ENCODE measurements around the gene ECEL1. TPM values are rescaled to one million over a fixed set of nuclear protein-coding genes. Genes with fewer than 3 reads are reported as not detected.

ECEL1 gene
- total RNA-seq, 1 experiment from 2014 or later = 23.3 TPM

DNA sequence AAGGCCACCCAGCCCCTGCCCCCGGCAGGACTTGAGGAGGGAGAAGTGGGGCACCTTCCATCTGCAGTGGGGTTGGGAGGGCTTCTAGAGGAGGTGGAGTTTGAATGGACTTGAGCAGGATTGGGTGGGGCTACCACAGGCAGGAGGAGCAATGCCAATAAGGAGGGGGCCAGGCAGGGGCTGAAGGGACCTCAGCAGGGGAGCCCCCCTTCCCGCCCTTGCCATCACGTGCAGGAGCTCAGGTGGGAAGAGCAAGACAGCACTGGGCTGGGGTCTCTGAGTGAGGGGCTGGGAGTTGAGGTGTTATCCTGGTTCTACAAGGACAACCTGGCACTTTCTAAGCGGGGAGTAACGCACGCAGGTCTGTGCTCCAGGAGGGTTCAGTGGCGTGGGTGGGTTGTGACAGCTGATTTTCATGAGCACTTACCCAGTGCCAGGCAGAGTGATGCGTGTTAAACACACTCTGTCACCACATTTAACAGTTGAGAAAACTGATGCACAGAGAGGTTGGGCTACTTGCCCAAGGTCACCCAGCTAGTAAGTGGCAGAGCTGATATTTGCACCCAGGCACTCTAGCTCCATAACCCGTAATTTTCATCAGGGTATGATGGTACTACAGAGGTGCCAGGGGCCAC is 43.1 kb upstream of the ECEL1 start:
- no peak overlapping the region; the same call in 1 of the 2 replicates for H3K27ac Mint-ChIP-seq
- H3K4me3 Mint-ChIP-seq = no peak overlapping the region
- peaks cover 11% of the 10 kb centered on the region for H3K4me1 Mint-ChIP-seq
- peaks cover 13% of the 10 kb centered on the region for H3K27me3 Mint-ChIP-seq (ENCODE audit: low read depth)
- TF ChIP-seq, protein P1, sequence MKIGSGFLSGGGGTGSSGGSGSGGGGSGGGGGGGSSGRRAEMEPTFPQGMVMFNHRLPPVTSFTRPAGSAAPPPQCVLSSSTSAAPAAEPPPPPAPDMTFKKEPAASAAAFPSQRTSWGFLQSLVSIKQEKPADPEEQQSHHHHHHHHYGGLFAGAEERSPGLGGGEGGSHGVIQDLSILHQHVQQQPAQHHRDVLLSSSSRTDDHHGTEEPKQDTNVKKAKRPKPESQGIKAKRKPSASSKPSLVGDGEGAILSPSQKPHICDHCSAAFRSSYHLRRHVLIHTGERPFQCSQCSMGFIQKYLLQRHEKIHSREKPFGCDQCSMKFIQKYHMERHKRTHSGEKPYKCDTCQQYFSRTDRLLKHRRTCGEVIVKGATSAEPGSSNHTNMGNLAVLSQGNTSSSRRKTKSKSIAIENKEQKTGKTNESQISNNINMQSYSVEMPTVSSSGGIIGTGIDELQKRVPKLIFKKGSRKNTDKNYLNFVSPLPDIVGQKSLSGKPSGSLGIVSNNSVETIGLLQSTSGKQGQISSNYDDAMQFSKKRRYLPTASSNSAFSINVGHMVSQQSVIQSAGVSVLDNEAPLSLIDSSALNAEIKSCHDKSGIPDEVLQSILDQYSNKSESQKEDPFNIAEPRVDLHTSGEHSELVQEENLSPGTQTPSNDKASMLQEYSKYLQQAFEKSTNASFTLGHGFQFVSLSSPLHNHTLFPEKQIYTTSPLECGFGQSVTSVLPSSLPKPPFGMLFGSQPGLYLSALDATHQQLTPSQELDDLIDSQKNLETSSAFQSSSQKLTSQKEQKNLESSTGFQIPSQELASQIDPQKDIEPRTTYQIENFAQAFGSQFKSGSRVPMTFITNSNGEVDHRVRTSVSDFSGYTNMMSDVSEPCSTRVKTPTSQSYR (CRISPR knock-in tag; IDR thresholded peaks at IDR 0.05) = no peak
- no peak for TF ChIP-seq NR2C2 (CRISPR knock-in tag; IDR thresholded peaks at IDR 0.05)
- TF ChIP-seq, protein P2, sequence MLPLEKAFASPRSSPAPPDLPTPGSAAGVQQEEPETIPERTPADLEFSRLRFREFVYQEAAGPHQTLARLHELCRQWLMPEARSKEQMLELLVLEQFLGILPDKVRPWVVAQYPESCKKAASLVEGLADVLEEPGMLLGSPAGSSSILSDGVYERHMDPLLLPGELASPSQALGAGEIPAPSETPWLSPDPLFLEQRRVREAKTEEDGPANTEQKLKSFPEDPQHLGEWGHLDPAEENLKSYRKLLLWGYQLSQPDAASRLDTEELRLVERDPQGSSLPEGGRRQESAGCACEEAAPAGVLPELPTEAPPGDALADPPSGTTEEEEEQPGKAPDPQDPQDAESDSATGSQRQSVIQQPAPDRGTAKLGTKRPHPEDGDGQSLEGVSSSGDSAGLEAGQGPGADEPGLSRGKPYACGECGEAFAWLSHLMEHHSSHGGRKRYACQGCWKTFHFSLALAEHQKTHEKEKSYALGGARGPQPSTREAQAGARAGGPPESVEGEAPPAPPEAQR (CRISPR knock-in tag; IDR thresholded peaks at IDR 0.05) = no peak
- no peak for TF ChIP-seq GRHL2 (CRISPR knock-in tag; IDR thresholded peaks at IDR 0.05; ENCODE audit: insufficient replicate concordance, severe bottlenecking)
- TF ChIP-seq OVOL2 (CRISPR knock-in tag; IDR thresholded peaks at IDR 0.05; ENCODE audit: borderline replicate concordance) = no peak
- TF ChIP-seq, protein P3, sequence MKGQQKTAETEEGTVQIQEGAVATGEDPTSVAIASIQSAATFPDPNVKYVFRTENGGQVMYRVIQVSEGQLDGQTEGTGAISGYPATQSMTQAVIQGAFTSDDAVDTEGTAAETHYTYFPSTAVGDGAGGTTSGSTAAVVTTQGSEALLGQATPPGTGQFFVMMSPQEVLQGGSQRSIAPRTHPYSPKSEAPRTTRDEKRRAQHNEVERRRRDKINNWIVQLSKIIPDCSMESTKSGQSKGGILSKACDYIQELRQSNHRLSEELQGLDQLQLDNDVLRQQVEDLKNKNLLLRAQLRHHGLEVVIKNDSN (CRISPR knock-in tag; IDR thresholded peaks at IDR 0.05) = no peak
- TF ChIP-seq JUN (CRISPR knock-in tag; IDR thresholded peaks at IDR 0.05) = no peak
- no peak for TF ChIP-seq FOXJ3 (CRISPR knock-in tag; IDR thresholded peaks at IDR 0.05; ENCODE audit: borderline replicate concordance)
- no peak for TF ChIP-seq ZBTB21 (CRISPR knock-in tag; IDR thresholded peaks at IDR 0.05; ENCODE audit: borderline replicate concordance)
- TF ChIP-seq, protein P4, sequence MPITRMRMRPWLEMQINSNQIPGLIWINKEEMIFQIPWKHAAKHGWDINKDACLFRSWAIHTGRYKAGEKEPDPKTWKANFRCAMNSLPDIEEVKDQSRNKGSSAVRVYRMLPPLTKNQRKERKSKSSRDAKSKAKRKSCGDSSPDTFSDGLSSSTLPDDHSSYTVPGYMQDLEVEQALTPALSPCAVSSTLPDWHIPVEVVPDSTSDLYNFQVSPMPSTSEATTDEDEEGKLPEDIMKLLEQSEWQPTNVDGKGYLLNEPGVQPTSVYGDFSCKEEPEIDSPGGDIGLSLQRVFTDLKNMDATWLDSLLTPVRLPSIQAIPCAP (CRISPR knock-in tag; IDR thresholded peaks at IDR 0.05) = no peak
- no peak for TF ChIP-seq ZNF138 (CRISPR knock-in tag; conservative IDR thresholded peaks at IDR 0.05)
- no peak for TF ChIP-seq ZNF219 (CRISPR knock-in tag; IDR thresholded peaks at IDR 0.05; ENCODE audit: borderline replicate concordance)
- TF ChIP-seq RELA (CRISPR knock-in tag; IDR thresholded peaks at IDR 0.05; ENCODE audit: borderline replicate concordance) = no peak
- TF ChIP-seq, protein P5, sequence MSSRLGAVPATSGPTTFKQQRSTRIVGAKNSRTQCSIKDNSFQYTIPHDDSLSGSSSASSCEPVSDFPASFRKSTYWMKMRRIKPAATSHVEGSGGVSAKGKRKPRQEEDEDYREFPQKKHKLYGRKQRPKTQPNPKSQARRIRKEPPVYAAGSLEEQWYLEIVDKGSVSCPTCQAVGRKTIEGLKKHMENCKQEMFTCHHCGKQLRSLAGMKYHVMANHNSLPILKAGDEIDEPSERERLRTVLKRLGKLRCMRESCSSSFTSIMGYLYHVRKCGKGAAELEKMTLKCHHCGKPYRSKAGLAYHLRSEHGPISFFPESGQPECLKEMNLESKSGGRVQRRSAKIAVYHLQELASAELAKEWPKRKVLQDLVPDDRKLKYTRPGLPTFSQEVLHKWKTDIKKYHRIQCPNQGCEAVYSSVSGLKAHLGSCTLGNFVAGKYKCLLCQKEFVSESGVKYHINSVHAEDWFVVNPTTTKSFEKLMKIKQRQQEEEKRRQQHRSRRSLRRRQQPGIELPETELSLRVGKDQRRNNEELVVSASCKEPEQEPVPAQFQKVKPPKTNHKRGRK (CRISPR knock-in tag; IDR thresholded peaks at IDR 0.05; ENCODE audit: borderline replicate concordance) = no peak
- TF ChIP-seq, protein P6, sequence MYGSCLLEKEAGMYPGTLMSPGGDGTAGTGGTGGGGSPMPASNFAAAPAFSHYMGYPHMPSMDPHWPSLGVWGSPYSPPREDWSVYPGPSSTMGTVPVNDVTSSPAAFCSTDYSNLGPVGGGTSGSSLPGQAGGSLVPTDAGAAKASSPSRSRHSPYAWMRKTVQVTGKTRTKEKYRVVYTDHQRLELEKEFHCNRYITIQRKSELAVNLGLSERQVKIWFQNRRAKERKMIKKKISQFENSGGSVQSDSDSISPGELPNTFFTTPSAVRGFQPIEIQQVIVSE (CRISPR knock-in tag; IDR thresholded peaks at IDR 0.05; ENCODE audit: borderline replicate concordance) = no peak
- TF ChIP-seq ZNF317 (CRISPR knock-in tag; IDR thresholded peaks at IDR 0.05; ENCODE audit: borderline replicate concordance, low read depth) = no peak
- no peak for TF ChIP-seq RORB (CRISPR knock-in tag; IDR thresholded peaks at IDR 0.05)
- TF ChIP-seq, protein P7, sequence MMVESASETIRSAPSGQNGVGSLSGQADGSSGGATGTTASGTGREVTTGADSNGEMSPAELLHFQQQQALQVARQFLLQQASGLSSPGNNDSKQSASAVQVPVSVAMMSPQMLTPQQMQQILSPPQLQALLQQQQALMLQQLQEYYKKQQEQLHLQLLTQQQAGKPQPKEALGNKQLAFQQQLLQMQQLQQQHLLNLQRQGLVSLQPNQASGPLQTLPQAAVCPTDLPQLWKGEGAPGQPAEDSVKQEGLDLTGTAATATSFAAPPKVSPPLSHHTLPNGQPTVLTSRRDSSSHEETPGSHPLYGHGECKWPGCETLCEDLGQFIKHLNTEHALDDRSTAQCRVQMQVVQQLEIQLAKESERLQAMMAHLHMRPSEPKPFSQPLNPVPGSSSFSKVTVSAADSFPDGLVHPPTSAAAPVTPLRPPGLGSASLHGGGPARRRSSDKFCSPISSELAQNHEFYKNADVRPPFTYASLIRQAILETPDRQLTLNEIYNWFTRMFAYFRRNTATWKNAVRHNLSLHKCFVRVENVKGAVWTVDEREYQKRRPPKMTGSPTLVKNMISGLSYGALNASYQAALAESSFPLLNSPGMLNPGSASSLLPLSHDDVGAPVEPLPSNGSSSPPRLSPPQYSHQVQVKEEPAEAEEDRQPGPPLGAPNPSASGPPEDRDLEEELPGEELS (CRISPR knock-in tag; IDR thresholded peaks at IDR 0.05) = no peak
- no peak for TF ChIP-seq CBFB (CRISPR knock-in tag; IDR thresholded peaks at IDR 0.05; ENCODE audit: low read depth)
- TF ChIP-seq EMX1 (CRISPR knock-in tag; IDR thresholded peaks at IDR 0.05) = no peak
- ChIA-PET POLR2A (no interaction called here), CTCF (interaction anchor here (0.9 to 4.5 kb wide), 4 partner anchors 8 to 16 kb away, joined by 3 to 36 read pairs (median 3); partner anchors contain the start of gene PRSS56)
- DNase-seq (ENCODE audit: low spot score) = peak; percentile 7
- H3K36me3 Mint-ChIP-seq = no peaks in the 10 kb centered on the region
- H3K9me3 Mint-ChIP-seq = no peaks in the 10 kb centered on the region
- no peak for ATAC-seq
